Amniotic stem cell (primary cell): ENCODE measurements around the gene SERHL2.
"Not testable (repeated sequence)": the region's sequence is repeated elsewhere in the genome, so short reads cannot be mapped to it uniquely, and the experiment has no call there.

ENCODE experiments used
- DNase-seq: peaks from one replicate; lab custom pipeline; 2025; lab: John Stamatoyannopoulos, UW

Gene SERHL2

DNA sequence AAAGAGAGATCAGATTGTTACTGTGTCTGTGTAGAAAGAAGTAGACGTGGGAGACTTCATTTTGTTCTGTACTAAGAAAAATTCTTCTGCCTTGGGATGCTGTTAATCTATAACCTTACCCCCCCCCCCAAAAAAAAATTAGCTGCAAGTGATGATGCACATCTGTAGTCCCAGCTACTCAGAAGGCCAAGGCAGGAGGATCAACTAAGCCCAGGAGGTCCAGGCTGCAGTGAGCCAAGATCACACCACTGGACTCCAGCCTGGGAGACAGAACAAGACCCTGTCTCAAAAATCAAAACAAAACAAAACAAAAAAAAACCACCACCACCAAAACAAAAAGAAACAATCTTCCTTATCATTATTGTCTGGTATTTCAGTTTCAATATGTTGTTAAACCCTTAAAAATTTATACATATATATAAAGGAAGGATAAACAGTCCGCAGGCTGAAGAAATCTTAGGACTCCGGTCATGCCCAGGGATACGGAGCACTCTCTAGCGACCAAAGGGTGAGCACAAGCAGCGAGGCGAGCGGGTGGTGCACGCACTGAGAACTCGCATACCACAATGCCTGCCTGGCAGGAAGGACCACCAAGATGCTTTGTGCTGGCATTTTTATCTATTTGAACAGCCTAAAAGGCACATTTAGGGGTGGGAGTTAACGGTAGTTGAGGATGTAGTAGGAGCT is 54.5 kb downstream of the SERHL2 start:
- DNase-seq = no peak

DNA sequence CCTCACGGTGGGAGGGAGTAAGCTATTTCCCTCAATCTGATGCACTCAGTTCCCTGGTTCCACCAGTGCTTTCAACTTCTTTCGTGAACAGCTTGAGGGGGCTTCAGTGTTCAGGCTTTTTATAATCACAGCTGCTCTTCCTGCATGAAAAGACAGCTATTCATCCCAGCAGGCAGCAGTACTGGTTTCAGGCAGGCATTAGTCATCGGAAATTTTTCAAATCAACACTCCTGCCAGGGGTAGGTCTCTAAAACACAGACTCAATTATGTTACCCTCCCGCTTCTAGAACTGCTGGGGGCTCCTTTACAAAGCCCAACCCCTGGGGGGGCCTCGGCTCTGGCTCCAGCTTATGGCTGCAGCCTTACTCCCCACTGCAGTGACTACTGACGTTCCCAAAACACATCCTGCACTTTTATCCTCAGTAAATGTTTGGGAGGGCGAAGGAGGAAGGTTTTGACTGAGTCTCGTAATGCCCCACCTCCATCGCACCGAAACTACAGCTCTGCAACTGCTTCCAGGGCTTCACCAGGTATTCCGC is 55.1 kb downstream of the SERHL2 start:
- peak; percentile 28 for DNase-seq

DNA sequence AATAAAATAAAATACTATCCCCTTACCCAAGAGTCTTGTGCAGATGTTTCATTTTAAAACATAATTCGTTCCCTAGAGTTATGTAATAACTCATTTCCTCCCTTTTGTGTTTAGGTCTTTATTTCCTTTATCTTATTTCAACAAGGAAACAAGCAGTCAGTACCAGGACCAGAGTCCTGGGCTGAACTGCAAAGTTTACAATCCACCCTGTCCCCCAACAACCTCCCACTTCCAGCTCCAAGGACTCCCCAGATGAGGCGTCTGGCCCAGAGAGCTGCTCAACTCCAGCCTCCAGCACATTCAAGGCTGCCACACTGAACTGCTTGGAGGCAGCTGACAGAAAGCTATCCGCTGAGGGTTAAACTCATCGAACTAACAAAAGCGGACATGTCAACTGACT is 56.4 kb downstream of the SERHL2 start:
- DNase-seq = no peak

DNA sequence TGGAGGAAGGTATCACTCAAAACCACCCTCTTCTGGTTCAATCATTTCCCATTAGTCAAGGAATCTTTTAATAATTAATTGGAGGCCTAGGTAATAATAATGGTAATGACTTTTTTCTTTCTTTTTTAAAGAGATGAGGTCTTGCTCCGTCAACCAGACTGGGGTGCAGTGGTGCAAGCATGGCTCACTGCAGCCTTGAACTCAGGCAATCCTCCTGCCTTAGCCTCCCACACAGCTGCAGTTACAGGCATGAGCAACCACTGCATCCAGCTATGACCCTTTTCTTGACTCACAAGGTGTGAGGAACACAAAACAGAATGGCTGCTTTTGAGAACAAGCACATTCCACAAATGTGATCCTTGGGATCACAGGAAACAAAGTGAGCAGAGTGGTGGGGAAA is 57.3 kb downstream of the SERHL2 start:
- DNase-seq = no peak

DNA sequence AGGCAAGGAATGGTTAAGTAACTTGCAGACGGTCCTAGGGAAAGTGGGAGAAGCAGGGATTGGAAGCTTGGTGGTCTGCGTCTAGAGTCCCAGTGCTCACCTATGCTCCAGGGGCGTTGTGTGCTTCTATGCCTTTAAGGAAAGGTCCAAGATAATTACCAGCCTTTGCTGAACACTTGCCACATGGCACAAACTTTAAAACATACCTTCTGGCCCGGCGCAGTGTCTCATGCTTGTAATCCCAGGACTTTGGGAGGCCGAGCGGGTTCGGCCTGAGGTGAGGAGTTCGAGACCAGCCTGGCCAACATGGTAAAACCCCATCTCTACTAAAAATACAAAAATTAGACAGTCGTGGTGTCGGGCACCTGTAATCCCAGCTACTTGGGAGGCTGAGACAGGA is 58.6 kb downstream of the SERHL2 start:
- no peak for DNase-seq

DNA sequence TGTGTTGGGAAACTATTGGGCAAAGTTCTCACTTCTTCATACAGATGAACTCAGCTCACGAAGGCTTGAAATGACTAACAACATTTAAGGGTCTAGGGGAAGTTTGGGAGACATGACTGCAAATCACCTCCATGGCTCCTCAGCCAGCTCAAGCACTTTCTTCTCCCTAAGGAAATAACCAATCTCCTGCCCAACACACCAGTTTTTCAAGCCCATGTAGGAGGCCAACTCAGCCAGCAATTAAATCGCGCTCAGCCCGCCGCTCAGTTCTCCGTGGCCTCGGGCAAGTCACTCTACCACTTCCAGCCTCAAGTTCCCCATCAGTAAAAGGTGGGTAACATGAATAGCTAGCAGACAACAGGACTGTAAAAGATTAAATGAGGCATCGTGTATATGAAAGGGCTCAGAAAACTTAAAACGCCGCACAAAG is 60.1 kb downstream of the SERHL2 start:
- DNase-seq = no peak

DNA sequence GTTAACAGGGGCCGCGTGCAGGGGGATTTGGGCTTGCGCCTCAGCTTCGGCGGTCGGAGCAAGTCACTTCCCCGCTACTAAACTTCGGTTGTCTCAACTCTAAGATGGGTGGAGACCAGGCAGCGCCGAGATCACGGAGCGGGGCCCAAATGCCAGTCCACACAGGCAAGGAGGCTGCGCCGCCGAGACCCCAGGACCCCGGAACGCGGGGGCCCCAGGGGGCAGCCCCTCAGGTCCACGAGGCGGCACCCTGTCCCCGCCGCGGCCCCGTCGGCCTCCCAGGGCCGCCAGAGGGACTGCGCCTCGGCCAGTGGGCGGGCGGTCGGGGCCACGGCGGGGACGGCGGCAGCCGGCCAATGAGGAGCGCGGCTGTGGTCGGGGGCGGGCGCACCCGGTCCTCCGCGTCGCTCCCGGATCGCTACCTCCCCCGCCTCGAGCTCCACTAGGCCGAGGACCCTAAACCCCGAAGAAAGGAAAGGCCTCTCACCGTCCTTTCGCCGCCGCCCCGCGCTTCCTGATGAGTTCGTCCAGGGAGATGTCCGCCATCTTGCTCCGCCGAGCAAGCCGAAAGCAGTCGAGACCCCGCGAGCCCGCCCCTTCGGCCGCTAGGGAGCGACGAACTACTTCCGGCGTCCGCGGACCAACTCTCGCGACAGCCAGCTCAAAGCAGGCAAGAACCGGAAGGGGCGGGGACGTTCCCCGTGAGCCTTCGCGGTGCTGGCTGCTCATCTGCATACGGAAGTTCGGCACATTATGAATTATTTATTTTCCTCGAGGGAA is 60.7 kb downstream of the SERHL2 start, which contains the start of gene POLDIP3:
POLDIP3 (minus strand) TSS at position 572 of the 780 bp plus-strand sequence; CDS start at position 546, 26 bp downstream.
- DNase-seq = peak; percentile 95

DNA sequence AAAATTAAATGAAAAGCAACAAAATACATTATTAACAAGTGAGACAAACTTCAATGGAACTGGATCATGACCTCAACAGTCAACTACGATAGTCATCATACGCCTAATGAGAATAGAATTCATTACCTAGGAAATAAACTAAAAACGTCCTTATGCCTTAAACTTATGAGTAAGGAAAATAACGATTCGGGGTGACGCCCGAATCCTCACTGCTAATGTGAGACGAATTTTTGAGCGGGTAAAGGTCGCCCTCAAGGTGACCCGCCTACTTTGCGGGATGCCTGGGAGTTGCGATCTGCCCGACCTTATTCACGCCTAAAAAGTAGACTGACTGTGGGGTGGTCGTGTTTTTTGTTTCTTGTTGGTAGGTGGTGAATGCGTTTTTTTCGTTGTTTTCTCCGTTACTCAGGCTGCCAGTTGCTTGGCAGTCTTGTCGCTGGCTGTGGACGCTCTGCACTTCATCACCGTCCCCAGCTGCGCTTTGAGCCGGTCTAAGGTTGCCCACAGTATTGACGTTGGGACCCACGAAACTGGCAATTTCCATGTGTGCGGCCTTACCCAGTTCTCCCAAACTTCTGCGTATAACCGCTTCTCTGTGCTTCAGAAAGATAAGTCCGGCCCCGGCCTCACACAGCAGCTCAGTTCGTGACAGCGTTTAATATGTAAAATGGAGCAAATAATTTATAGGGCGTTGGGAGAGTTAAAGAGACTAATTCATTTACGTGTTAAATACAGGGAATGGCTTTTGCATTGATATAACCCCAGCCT is 61.5 kb downstream of the SERHL2 start:
- DNase-seq = peak; percentile 90

DNA sequence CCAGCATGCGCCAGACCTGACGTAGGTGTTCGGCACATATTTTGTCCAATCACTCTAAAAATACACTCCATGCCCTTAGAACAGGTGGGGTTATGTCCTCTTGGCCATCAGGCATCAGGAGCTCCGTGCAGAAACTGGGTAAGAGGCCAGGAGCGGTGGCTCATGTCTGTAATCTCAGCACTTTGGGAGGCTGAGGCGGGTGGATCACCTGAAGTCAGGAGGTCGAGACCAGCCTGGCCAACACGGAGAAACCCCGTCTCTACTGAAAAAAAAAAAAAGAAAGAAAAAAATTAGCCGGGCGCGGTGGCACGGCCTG is 62.1 kb downstream of the SERHL2 start:
- DNase-seq = not testable (repeated sequence)

DNA sequence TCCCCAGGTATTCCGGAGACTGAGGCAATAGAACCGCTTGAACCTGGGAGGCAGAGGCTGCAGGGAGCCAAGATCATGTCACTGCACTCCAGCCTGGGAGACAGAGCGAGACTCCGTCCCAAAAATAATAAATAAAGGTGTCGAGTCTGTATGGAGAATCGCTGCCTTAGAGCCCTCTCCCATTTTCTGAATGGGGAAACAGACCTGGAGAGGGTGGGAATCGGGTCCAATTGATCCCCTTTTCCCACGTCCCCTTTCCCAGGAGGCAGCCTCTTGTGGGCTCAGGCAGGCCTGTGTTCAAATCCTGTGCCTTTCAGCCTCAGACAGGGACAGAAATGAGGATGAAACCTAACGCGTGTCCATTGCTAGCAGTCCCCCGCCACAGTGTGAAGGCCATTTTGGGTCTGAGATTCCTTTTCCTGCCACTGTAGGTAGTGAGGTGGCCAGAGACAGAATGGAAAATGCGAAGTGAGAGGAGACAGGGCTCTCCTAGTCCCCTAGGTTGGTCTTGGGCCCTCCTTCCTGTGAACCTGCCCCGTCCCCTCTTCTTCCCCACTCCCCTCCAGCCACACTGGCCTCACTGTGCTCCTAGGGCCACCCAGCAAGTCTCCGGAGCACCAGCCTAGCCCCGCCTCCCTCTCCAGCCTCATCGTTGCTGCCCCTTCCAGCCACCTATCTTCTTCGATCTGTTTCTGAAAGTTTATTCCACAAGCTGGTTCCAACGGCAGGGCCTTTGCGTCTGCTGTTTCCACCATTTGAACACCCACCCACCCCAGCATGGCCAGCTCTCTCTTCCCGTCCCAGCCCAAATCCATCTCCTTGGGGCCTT is 63.6 kb downstream of the SERHL2 start:
- DNase-seq = no peak

DNA sequence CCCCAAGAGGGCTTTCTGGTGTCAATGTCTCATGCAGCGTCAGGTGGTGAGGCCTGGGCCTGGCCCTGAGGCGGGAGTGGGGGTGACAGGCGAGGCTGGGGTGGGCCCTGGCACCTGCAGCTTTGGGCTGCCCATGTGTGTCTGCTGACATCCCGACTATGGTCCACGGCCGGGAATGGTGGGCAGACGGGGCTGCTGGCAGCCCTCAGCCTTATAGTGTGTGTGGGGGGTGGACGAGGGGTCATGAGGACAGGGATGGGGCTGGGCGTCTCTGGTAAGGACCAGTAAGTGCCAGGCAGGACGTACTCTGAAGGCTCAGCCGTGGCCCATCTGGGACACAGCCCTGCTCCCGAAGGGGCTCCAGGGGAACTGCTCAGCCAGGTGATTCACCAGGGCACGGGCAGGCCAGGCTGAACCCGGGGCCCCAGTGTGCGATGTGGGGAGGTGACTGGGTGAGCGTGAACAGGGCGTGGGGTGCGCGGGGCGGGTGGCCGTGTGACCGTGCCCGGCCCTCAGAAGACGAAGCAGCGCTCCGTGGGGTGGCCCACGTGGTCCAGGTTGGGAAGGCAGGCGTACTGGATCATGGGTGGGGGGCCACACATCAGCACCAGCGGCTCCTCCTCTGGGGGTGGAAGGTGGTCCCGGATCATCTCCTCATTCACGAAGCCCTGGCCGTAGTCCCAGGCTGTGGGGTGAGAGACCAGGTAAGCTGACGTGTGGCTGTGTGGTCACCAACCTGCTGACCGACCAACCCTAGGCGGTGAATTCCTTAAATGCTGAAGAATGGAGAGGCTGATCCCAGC is 65.7 kb downstream of the SERHL2 start:
- no peak for DNase-seq

DNA sequence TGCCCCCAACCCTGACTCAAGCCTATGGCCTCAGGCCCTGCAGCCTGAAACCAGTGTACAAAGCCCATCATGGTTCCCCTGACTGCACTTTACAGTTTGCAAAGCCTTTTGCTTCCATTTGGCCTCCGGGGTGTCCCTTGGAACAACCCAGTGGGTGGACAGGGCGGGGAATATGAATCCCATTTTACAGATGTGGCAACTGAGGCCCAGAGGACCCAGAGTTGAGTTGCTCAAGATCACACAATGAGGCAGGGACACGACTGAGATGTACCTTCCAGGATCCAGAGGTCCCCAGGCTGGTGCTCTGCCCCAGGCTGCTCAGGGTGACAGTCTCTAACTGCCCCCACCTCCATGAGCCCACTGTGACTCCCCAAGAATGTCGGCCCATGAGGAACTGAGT is 66.3 kb downstream of the SERHL2 start:
- no peak for DNase-seq

DNA sequence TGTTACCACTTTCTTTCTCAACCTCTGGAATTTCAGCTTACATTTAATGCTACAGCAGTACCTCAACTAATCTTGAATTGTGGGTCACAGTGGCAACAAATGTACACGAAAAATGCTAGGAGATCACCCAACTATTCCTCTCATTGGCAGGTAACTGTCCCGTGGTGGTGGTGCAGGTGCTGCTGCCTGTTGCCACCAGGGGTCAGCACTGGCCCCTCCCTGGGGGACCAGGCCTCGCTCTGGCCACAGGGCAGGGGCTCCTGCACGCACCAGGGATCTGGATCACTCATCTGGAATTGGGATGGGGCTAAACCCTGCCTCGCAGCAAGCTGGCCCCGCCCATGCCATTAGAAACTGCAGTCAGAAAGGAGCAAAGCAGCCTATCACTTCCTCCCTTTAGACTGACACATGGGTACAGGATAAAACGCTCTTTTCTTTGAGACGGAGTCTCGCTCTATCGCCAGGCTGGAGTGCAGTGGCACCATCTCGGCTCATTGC is 67.8 kb downstream of the SERHL2 start:
- peak; percentile 35 for DNase-seq

DNA sequence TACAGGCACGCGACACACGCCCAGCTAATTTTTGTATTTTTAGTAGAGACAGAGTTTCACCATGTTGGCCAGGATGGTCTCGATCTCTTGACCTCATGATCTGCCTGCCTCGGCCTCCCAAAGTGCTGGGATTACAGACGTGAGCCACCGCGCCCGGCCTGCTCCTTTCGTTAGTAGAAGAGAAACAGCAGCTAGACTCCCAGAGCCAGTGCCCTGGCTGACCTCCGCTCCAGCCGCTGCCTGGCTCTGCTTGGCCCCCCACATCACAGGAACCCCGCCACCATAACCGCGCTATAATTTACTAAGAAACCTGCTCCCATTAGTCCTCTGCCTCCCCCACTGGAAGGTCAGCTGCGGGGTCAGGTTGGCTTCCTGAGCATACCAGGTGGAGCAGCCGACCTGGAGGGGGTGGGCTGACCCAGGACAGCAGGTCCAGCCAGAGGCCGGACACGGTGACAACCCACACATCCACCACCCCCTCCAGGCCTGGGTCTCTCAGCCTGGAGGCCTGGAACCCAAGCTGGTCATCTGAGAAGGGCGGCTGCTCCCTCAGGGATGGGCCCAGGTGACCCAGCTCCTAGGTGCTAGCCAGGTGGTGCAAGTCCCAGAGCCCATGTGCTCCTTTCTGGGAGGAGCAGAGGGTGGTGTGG is 68.4 kb downstream of the SERHL2 start:
- no peak for DNase-seq

DNA sequence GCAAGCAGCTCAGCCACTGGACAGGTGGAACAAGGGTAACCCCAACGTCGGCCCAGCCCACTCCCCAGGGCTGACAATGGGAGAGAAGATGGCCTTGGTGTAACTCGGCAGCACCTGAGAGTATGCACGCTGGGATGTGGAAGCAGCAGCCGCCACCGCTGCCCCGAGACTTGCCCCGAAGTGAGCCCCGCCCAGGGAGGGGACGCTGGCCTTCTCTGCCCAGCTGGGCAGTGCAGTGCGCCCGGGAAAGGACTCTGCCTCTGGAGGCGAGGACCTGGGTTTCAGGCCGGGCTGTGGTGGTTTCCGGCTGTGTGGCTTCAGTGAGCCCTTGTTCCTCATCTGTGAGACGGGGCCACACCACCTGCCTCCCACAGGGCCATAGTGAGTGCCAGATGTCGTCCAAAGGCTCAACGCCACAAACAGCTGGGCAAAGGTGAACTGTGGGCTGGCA is 69.6 kb downstream of the SERHL2 start:
- DNase-seq = no peak
